ENCODE data around the gene CUEDC1.
"Not testable (repeated sequence)": the region's sequence is repeated elsewhere in the genome, so short reads cannot be mapped to it uniquely, and the experiment has no call there.

DNA sequence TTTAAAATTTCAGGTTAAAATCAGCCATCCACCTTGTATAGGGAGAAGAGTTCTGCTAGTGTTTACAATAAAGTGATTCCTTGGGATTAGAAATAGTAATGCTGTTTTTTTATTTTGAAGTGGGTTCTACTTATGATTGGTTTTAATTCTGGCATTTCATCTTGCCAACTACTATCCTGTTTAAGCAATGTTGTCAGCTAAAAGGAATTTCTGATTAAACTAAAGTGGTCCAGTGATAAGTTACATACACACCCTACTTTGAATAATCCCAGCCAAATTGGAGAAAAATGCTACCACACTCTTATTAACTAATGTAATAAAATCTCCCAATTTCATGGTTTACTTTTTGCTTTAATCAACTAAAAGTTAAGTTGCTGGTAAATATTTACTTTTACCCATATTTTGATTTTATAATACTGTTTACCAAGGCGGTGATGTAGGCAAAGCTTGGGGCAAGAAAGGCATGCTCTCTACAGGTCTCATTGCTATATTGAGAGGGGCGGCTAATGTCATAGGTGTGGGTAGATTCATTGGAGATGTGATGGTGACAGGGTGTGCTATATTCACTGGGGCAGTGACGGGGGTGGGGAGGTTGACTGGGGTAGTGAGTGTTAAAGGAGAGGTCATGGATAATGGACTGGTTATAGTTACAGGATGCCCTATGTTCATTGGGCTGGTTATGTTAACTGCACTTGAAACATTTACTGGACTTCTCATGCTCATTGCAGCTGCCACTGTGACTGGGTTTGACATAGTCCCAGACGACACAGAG, 19.0 kb upstream of the CUEDC1 start:
- TF ChIP-seq, protein P1, sequence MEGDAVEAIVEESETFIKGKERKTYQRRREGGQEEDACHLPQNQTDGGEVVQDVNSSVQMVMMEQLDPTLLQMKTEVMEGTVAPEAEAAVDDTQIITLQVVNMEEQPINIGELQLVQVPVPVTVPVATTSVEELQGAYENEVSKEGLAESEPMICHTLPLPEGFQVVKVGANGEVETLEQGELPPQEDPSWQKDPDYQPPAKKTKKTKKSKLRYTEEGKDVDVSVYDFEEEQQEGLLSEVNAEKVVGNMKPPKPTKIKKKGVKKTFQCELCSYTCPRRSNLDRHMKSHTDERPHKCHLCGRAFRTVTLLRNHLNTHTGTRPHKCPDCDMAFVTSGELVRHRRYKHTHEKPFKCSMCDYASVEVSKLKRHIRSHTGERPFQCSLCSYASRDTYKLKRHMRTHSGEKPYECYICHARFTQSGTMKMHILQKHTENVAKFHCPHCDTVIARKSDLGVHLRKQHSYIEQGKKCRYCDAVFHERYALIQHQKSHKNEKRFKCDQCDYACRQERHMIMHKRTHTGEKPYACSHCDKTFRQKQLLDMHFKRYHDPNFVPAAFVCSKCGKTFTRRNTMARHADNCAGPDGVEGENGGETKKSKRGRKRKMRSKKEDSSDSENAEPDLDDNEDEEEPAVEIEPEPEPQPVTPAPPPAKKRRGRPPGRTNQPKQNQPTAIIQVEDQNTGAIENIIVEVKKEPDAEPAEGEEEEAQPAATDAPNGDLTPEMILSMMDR (conservative IDR thresholded peaks at IDR 0.05; ENCODE audit: low read depth, low read length): not testable (repeated sequence)
- TF ChIP-seq EZH2 (IDR thresholded peaks at IDR 0.05; ENCODE audit: borderline replicate concordance, low read depth, low read length, poor library complexity, severe bottlenecking): not testable (repeated sequence)
